GM19452 (cell line): ENCODE measurements around the gene PLEKHG7.

Experiments used
- ATAC-seq: cut with Tn5 transposase; IDR thresholded peaks from one replicate; pipeline ENCODE4 v1.9.1; 2021; ENCODE audit not compliant: unreplicated experiment

Gene PLEKHG7

DNA sequence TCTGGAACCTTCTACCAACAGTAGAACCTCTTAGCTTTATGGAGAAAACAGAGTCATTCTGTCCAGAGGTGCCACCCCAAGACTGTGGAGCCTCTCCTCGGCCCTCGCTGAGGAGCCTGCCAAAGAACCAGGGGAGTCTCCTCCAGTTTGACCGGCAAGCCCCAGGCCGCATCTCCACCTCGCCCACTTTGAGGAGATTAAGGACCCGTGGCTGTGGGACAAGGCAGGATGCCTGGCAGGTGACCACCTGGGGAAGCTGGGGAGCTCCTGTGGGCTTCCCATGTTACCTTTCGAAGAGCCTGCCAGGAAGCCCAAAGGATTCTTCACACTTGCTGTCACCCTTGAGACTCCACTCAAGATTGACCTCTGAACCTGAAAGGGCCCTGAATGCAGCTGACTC, 3.8 kb downstream of the PLEKHG7 start:
- ATAC-seq, result no peak

DNA sequence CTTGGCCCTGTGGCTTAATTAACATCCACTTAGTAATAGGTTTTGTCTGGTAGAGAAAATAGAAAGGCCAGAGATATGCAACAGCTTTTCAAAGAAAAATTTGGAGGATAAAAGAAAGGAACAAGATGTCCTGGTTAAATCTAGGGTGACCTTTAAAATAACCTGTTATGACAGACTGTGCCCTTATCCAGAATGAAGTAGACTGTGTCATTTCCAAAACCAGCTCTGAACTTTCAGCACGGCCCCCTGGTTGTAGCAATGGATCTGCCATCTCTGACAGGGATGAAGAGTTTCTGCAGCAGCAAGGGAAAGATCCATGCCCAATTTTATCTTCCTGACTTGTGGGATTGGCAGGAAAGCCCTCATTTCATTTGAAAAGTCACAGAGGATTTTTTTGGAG, 5.1 kb downstream of the PLEKHG7 start:
- ATAC-seq, result no peak

DNA sequence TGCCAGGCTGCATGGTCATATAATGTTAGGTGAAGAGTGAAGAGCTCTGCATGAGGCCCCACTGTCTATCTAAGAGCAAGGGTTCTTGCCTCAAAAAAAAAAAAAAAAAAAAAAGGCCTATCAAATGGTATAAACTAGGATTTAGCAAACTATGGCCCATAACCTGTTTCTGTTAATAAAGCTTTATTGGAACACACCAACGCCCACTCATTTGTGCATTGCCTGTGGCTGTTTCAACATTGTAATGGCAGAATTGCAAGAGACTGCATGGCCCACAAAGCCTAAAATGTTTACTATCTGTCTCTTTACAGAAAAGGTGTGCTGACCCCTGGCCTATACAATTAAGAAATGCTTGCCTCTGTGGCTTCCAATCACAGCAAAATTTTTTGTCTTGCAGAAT, 12.8 kb downstream of the PLEKHG7 start:
- no peak for ATAC-seq

DNA sequence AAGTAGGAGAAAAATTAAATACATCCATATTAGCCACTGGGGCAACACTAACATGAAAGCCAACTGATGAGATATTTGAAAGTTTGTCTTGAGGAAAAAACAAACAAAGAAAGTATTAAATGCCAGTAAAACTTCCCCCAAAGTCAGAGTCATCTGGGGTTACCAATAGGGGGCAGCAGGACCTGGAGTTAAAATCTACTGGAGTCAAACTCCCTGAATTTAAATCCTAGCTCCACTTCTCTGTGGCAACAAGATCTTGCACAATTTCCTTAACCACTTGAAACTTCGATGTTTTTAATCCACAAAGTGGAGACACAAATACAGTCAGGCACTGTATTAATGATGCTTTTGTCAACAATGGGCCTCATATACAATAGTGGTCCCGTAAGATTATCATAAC, 14.4 kb downstream of the PLEKHG7 start:
- ATAC-seq, result no peak

DNA sequence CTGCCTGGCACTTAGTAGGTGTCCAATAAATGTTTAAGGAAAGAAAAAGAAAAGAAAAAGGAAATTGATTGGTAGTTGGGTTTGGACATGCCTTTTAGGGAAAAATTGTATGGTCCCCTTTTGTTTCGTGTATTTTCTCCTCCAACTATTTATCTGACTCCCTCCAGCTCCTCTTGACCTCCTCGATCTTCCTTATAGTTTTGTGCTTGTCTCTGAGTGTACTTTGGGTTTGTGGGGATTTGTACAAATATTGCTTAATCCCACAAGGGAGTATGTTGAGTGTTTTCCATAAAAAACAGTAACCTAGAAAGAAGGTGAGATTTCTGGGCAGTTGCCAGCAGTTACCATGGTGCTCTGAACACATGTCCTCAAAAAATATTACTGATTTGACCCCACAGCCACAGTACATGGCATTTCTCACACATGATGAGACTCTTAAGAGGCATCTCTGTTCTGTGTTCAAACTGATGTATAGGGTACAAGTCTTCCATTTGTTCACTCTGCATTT, 15.7 kb downstream of the PLEKHG7 start:
- no peak for ATAC-seq

DNA sequence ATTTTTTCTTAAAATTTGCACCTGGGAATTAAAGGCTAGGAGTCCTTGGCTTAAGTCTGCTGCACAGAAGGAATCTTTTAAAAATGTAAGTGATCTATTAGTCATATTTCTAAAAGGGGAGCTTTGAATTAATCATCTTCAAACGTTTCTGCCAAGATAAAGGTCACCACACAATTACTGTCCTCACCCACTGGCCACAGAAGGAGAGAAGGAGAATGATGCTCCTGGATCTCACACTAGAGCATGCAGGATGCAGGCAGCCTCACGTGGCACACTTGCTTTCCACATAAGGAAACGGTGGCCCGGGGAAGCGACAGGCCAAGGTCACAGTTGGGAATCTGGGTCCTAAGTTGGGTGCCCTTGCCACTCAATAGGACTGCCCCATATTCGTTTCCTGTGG, 16.9 kb downstream of the PLEKHG7 start:
- ATAC-seq, result no peak

DNA sequence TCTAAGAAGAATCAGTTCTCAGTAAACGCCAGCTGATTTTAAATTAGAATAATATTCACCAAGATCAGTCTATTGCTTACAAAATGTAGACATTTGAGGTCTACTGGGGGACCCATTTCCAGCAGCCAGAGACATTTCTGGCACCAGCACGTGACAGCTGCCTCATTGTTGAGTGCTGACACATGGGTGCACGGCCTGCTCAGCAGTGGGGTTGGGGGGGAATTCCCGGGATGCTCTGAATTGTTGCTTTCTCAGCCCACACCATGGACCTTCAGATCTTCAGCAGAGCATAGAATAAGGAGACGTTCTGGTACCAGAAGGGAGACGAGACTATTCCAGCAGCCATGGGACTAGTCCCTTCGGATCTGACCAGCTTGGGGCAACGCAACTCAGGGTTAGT, 18.3 kb downstream of the PLEKHG7 start:
- no peak for ATAC-seq

DNA sequence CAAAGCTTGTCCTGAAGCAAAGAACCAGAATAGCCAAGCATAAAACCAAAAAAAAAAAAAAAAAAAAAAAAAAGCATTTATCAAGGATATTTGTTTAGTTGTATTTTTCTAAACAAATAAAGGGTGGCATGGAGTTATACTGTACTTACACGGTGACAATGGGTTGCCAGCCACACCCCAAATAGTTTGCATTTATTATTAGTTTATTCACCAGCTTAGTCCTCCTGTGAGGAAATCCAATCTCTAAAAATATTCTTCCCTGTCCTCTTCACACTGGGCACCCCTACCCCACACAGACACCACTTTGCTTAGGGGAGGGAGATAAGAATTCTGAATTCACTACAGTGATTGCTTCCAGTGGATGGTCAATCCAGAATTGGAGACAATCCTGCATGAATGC, 18.9 kb downstream of the PLEKHG7 start:
- ATAC-seq, result no peak

DNA sequence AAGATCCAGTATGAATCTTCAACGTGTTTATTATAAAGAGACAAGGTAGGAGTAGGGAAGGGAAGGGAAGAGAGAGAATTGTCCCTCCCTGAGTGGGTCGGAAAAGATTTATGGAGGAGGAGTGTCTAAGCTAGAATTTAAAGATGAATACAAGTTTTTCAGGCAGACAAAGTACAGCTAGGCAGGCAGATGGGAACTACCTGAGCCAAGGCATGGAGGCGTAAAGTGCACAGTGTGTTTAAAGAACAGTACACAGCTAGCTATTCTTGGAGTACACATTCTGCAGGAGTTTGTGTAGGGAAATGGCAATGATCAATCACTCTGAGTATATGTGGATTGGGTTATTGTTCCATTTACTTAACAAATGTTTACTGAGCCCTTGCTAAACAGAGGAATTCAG, 20.1 kb downstream of the PLEKHG7 start:
- no peak for ATAC-seq

DNA sequence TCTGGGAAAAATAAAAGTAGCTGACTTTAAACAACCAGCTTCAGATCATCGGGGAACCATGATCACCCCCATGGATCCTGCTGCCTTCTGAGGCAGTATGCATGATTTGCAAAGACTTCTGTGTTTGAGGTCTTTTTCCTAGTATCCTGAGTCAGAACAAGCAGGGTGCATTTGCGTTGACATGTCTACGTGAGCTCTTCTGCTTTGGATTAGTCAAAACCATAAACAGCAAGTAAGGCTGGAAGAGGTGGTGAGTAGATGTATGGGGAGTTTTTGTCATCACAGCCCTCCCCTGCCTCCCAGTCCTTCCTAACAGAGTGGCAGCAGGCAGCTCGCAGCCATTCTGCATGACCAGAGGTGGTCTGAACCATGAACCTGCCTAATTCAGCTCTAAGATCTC, 24.1 kb downstream of the PLEKHG7 start:
- no peak for ATAC-seq

DNA sequence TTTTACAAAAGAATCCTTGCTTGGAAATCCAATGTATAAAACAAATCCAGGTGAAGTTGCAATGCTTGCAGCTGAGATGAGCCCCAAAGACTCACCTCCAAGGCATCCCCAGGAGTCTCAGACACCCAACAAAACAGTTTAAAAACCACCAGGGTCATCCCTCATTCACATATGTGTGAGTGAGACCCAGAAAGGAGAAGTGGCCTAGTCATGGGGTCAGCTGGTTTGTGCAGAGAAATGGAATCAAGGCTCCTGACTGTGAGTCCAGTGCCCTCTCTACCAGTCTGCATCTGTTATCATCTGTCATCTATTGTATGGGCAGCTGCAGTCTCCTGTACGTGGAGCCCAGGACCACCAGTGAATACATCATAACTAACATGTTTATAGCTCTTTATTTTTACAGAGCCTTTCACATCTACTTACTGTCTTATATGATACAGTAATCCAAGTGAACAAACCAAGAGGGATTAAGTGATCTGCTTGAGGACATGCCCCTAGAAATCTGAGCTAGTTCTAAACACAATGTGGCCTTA, 27.1 kb downstream of the PLEKHG7 start:
- no peak for ATAC-seq

DNA sequence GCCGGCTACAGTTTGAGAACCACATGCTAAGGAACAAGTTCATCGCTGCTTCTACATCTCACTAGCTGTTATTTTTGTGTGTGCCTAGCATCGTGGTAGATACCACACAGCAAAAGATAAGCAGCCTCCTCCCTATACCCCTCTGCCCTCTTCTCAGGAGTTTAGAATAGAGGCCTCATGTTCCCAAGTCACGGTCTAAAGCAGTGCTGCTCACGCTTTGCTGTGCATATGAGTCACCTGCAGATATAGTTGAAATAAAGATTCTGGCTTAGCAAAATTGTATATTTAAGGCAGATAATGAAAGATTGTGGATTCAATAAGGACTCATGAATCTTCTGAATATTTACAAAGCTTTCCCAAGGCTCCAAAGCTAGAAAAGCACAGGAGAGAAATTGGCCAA, 28.0 kb downstream of the PLEKHG7 start:
- ATAC-seq, result no peak

DNA sequence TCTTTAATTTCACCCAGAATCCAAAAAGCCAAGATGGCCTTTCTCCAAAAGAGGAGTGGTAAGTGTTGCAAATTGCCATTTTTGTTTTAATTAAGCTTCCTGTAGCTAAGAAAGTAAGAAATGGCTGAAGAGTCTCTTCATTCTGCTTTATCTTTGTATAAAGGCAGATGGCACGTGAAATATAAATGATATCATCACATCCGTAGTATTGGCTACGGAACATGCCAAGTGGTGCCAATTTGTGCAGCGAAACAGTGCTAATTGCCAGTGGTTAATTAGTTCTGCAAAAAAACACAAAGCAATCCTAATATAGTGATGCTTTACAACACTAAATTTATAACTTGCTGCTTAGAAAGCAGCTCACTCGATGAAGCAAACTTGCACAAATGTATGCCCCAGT, 29.4 kb downstream of the PLEKHG7 start:
- no peak for ATAC-seq

DNA sequence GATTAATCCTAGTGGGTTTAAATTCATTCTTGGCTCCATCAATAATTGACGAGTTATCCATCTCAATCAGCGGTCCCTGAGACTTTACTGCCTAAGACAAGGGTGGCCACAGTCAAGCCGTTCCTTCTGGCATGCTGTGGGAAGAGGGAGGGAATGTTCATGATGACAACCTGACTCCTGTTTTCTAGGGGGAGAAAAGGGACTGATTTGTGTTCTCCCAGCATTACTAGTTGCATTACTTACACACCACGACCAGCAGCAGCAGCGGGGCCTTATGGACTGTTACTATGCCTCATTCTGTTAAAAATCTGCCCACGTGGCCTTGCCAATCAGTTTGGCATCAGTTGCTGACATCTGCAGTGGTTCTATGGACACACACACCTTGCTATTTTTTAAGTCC, 29.9 kb downstream of the PLEKHG7 start:
- no peak for ATAC-seq

DNA sequence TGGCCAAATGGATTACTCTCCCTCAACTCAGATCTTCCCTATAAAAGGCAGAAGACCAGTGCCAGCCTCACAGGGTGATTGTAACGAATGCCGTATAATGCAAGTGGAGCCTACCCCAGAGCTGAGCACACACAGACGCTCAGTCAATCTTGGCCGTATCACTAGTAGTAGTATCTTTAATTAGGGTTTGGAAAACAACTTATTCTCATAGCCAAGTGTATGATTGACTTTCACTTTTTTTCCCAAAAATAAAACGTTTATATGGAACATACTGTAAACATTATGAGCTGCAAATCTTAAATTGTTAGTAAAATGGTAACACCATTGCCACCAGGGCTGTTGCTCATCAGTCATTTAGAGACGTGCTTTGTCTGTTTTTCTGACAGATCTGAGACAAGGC, 30.4 kb downstream of the PLEKHG7 start:
- no peak for ATAC-seq

DNA sequence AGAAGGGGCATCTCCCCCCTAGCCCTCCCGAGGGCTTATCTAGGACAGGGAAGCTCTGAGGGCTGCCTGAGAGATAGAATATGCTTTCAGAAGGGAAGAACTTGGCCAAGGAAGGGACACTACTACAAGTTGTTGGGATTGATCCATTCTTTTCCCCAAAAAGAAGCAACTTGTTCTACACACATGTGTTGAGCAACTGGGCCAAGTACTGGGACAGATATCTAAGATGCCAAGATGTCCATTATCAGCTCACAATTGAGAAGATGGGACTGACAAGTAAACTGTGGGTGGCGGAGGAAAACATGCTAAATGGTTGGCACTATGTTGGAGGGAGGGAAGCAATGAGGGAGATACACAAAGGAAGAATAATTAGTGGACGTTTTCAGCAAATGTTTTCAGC, 30.9 kb downstream of the PLEKHG7 start:
- ATAC-seq, result no peak

DNA sequence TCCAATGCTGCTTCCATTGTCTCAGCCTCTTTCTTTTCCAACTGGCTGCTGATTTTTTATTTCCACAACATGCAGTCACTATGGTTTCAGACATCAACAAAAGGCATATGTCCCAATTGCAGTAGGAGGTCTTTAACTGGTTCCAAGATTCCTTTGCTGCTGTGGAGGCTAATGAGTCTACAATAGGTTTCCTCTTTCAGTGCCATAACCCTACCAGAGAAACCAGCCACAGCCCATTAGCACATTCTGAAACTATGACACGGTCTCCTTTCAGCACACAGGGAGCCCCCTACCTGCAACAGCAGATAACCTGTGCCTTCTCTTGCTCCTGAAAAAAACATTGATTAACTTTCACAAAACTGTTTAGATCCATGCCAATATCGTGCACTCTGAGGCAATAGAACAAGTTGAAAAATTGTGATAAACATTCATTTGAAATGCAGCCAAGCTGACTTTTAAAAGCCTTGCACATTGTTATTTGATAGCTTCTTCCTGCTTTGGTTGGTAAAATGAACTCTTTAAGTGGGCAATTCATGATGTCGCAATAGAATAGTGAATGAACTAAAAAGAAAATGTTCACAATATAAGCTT, 32.4 kb downstream of the PLEKHG7 start:
- no peak for ATAC-seq

DNA sequence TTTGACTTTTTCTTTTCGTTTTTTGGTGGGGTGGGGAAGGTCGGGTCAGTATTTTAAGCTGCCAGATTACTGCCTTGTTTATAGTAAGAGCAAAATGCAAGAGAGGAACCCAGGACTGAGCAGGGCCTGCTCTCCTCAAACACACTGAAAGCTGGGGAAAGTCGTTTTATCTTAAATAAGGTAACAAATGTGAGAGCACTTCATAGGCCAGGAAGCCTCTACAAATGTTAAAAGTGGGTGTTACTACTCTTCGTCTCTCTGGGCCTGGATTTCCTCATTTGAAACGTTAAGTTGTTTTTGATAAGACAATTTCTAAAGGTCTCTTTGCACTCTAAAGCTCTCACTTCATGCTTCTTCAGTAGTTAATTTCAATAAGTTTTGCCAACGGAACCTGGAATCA, 33.8 kb downstream of the PLEKHG7 start:
- no peak for ATAC-seq

DNA sequence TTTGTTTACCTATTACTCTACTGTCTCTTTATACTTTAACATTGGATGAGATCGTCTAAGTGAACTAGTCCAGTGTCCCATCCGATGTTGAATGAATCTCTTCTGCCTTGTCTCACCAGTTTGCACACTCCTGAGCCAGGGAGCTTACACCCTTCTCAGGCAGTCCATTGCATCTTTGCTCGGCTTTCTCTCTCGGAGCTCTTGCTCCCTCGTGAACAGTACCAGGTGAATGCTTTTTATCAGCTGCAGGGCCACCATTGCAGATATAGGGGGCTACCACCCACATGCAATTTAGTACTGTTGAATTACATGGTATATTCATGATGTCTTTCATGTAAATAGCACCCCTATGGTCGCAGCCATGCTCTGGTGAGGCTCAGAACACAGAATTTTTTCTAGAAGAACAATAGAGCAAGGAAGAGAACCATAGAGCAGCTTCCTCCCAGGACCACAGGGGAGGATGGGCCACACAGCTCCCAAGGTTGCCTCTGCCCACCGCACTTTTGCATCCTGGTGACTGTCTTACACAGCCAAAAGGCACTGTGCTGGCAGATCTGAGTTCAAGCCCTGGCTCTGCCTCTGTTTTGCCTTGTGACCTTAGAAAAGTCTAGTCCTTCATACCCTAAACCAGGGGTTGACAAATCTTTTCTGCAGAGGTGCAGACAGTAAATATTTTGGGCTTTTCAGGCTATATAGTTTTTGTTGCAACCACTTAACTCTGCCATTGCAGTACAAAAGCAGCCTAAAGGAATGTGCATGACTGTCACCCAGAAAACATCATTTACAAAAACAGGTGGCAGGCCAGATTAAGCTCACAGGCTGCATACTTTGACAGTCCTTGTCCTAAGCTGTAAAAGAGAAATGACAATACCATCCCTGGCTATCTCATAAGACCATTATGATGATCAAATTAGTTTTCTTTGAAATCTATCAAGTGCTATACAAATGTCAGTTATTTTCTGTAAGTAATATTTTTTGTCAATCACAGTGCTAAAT, 35.4 kb downstream of the PLEKHG7 start:
- no peak for ATAC-seq

DNA sequence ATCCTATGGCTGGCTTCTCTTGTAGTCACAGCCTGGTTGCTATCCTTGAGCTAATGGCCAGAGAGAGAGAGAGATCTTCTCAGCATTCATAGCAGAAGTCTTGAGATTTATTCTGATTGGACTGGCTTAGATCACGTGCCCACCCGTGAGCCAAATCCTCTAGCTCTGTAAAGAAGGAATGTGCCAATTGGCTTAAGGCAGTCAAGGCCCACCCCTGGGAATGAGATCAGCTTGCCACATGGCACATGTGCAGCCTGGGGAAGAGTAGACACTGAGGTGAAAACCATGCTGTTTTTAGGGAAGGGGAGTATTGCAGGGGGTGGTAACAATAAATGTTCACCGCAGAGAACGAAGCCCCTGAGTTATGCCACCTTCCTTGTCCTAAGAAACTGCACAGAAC, 36.3 kb downstream of the PLEKHG7 start:
- no peak for ATAC-seq

DNA sequence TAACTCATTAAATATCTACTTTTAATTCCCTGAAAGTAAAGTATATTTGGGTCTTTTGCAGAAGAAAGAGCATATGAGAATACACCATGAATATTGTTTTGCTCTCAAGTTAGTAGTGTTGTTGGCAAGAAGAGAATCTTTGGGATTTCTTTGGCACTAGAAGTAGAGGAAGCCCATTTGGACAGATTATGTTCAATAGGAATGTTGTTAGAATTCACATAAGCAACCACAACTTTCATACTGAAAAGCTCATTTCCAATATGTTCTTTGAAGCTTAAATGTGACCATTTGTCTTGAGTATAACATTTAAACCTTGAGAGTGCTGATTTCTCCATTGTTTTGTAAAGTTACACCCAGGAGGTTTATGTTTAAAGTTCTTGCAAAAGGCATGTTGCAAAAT, 37.6 kb downstream of the PLEKHG7 start:
- no peak for ATAC-seq

DNA sequence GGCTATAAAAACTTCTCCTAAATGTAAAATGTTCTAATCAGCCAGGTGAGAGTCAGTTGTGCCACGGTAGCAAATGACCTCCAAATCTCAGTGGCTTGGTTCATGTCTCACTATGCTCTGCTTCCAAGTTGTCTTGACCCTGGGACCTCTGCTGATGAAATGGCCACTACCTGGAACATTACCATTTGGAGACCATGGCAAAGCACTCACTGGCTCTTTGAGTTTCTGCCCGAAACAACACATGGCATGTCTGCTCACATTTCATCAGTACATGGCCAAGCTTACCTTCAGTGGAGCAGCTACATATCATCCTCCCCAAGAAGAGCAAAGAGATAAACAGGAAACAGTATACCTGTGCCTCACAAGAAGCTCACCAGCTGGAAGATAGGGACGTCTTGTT, 40.2 kb downstream of the PLEKHG7 start:
- ATAC-seq, result no peak
